GM19324 (cell line): ENCODE data around the gene KRABD2.
"Not testable (repeated sequence)": the region's sequence is repeated elsewhere in the genome, so short reads cannot be mapped to it uniquely, and the experiment has no call there.

Experiments
- ATAC-seq: cut with Tn5 transposase; IDR thresholded peaks from one replicate; pipeline ENCODE4 v1.9.1; 2021; ENCODE audit warnings: mild to moderate bottlenecking, moderate library complexity; ENCODE audit not compliant: unreplicated experiment, low FRiP score

The KRABD2 gene

GRCh38 chr17:8366231-8366630 lies 10.3 kb downstream of the KRABD2 start:
- no peak for ATAC-seq

GRCh38 chr17:8365143-8365542 lies 11.4 kb downstream of the KRABD2 start:
- ATAC-seq: no peak

GRCh38 chr17:8362651-8363332 lies 13.7 kb downstream of the KRABD2 start:
- no peak for ATAC-seq

GRCh38 chr17:8360751-8361150 lies 15.8 kb downstream of the KRABD2 start:
- ATAC-seq: no peak

- no peak for ATAC-seq
Observed at GRCh38 chr17:8360260-8360659, 16.2 kb downstream of the KRABD2 start.

GRCh38 chr17:8359769-8360168 lies 16.7 kb downstream of the KRABD2 start:
- no peak for ATAC-seq

- ATAC-seq: no peak
Observed at GRCh38 chr17:8357910-8358309, 18.6 kb downstream of the KRABD2 start.

- ATAC-seq: no peak
Observed at GRCh38 chr17:8354236-8354635, 22.3 kb downstream of the KRABD2 start.

GRCh38 chr17:8353736-8354135 lies 22.8 kb downstream of the KRABD2 start:
- ATAC-seq: no peak

GRCh38 chr17:8350339-8350738 lies 26.2 kb downstream of the KRABD2 start:
- ATAC-seq: no peak

GRCh38 chr17:8347001-8347400 lies 29.5 kb downstream of the KRABD2 start:
- ATAC-seq: not testable (repeated sequence)

GRCh38 chr17:8345951-8346665 lies 30.4 kb downstream of the KRABD2 start:
- no peak for ATAC-seq

GRCh38 chr17:8345052-8345690 lies 31.3 kb downstream of the KRABD2 start:
- no peak for ATAC-seq

- ATAC-seq: no peak
Observed at GRCh38 chr17:8341456-8341855, 35.0 kb downstream of the KRABD2 start.

- no peak for ATAC-seq
Observed at GRCh38 chr17:8339540-8339939, 37.0 kb downstream of the KRABD2 start, which contains the start of gene ODF4. TSS of gene ODF4 (plus strand) at chr17:8339840. CDS start at chr17:8340052, 212 bp downstream.

- ATAC-seq: no peak
Observed at GRCh38 chr17:8338753-8339140, 37.8 kb downstream of the KRABD2 start.

GRCh38 chr17:8337802-8338752 lies 38.4 kb downstream of the KRABD2 start:
- no peak for ATAC-seq

GRCh38 chr17:8333281-8333680 lies 43.2 kb downstream of the KRABD2 start:
- no peak for ATAC-seq

GRCh38 chr17:8332688-8333087 lies 43.8 kb downstream of the KRABD2 start:
- ATAC-seq: no peak

GRCh38 chr17:8332128-8332527 lies 44.4 kb downstream of the KRABD2 start:
- no peak for ATAC-seq

GRCh38 chr17:8327303-8327649 lies 49.2 kb downstream of the KRABD2 start:
- ATAC-seq: no peak
